Islet of Langerhans (tissue), 1 donor: ENCODE measurements around the gene RANBP3.
"Not testable (repeated sequence)": the region's sequence is repeated elsewhere in the genome, so short reads cannot be mapped to it uniquely, and the experiment has no call there.

Source experiments
- FAIRE-seq: peaks from one replicate; lab custom pipeline; 2011; peaks lifted over from hg19 to GRCh38; lab: Jason Lieb, UNC

Gene RANBP3

GRCh38 chr19:5900976-5901375 is 77.0 kb downstream of the RANBP3 start:
- no peak for FAIRE-seq

- FAIRE-seq, result no peak
Observed at GRCh38 chr19:5899728-5900526, 78.0 kb downstream of the RANBP3 start.

- no peak for FAIRE-seq
Observed at GRCh38 chr19:5897189-5897969, 80.6 kb downstream of the RANBP3 start.

GRCh38 chr19:5896365-5897076 is 81.4 kb downstream of the RANBP3 start:
- FAIRE-seq, result no peak

GRCh38 chr19:5895890-5896289 is 82.0 kb downstream of the RANBP3 start:
- no peak for FAIRE-seq

GRCh38 chr19:5895409-5895808 is 82.5 kb downstream of the RANBP3 start:
- FAIRE-seq, result no peak

GRCh38 chr19:5894704-5895349 is 83.1 kb downstream of the RANBP3 start:
- no peak for FAIRE-seq

- FAIRE-seq, result no peak
Observed at GRCh38 chr19:5893907-5894703, 83.8 kb downstream of the RANBP3 start.

- FAIRE-seq, result no peak
Observed at GRCh38 chr19:5893296-5893903, 84.5 kb downstream of the RANBP3 start.

GRCh38 chr19:5892772-5893275 is 85.1 kb downstream of the RANBP3 start:
- FAIRE-seq, result no peak

GRCh38 chr19:5891938-5892771 is 85.8 kb downstream of the RANBP3 start:
- no peak for FAIRE-seq

- FAIRE-seq, result no peak
Observed at GRCh38 chr19:5891572-5891937, 86.4 kb downstream of the RANBP3 start.

GRCh38 chr19:5890099-5890498 is 87.8 kb downstream of the RANBP3 start:
- FAIRE-seq, result no peak

- no peak for FAIRE-seq
Observed at GRCh38 chr19:5889288-5889971, 88.5 kb downstream of the RANBP3 start.

- FAIRE-seq, result not testable (repeated sequence)
Observed at GRCh38 chr19:5884065-5884811, 93.7 kb downstream of the RANBP3 start.

- not testable (repeated sequence) for FAIRE-seq
Observed at GRCh38 chr19:5883157-5883873, 94.6 kb downstream of the RANBP3 start.

- no peak for FAIRE-seq
Observed at GRCh38 chr19:5882421-5882968, 95.4 kb downstream of the RANBP3 start.
